Fibroblast of gingiva (primary cell): Measurements from ENCODE around the gene NFS1.
"Not testable (repeated sequence)": the region's sequence is repeated elsewhere in the genome, so short reads cannot be mapped to it uniquely, and the experiment has no call there.

Source experiments
- DNase-seq: peaks from one replicate; pipeline ENCODE4 v3.0.0-alpha.2; 2011; ENCODE audit warnings: low read depth

The NFS1 gene

GRCh38 chr20:35699127-35699956 is at the start of gene NFS1, which contains the start of gene ROMO1:
NFS1 (minus strand) TSS chr20:35699352; CDS start chr20:35699288, 64 bp downstream.
ROMO1 (plus strand) TSS chr20:35699405; CDS start chr20:35699633, 228 bp downstream.
- peak; percentile 78 for DNase-seq

- not testable (repeated sequence) for DNase-seq
Measured at GRCh38 chr20:35744492-35744841, 45.3 kb upstream of the NFS1 start.

- DNase-seq: no peak
Measured at GRCh38 chr20:35743693-35744491, 44.7 kb upstream of the NFS1 start.

GRCh38 chr20:35742741-35743523 is 43.8 kb upstream of the NFS1 start:
- DNase-seq: no peak

GRCh38 chr20:35741892-35742740 is 43.0 kb upstream of the NFS1 start, which contains the start of gene RBM39:
RBM39 (minus strand) TSS chr20:35742260; CDS start chr20:35740874, 1,386 bp downstream.
- peak; percentile 100 for DNase-seq

- DNase-seq: peak; percentile 54
Measured at GRCh38 chr20:35739294-35740163, 40.4 kb upstream of the NFS1 start.

GRCh38 chr20:35738410-35739179 is 39.4 kb upstream of the NFS1 start:
- no peak for DNase-seq

- no peak for DNase-seq
Measured at GRCh38 chr20:35737865-35738333, 38.7 kb upstream of the NFS1 start.

- peak; percentile 36 for DNase-seq
Measured at GRCh38 chr20:35735826-35736470, 36.8 kb upstream of the NFS1 start.

- DNase-seq: no peak
Measured at GRCh38 chr20:35734777-35735649, 35.9 kb upstream of the NFS1 start.

- DNase-seq: no peak
Measured at GRCh38 chr20:35734374-35734773, 35.2 kb upstream of the NFS1 start.

GRCh38 chr20:35732644-35732982 is 33.5 kb upstream of the NFS1 start:
- DNase-seq: no peak

- no peak for DNase-seq
Measured at GRCh38 chr20:35731862-35732643, 32.9 kb upstream of the NFS1 start.

GRCh38 chr20:35731469-35731788 is 32.3 kb upstream of the NFS1 start:
- DNase-seq: no peak

GRCh38 chr20:35730583-35731468 is 31.7 kb upstream of the NFS1 start:
- DNase-seq: no peak
